Subcutaneous adipose tissue (tissue), 4 donors: ENCODE results near the gene GNB1L. TPM values are rescaled to one million over a fixed set of nuclear protein-coding genes. Genes with fewer than 3 reads are reported as not detected.

ENCODE experiments used
- total RNA-seq, 4 donors: library from RNA; depleted of rRNA; stranded (reverse); fragments of >200 nt; gene quantifications; one replicate each; pipeline ENCODE4 v1.1.0, GENCODE V29; 2016
- TF ChIP-seq, protein P1 (sequence below): fragments of 450-650 bp; IDR thresholded peaks from one replicate; pipeline ENCODE4 v1.5.1; 2016; ENCODE audit warnings: low read depth, mild to moderate bottlenecking, control low read depth, antibody characterized with exemption, moderate library complexity

GNB1L gene
- total RNA-seq, 4 donors from 2014 or later, result 1.8 to 4.9 (median 3.9) TPM

DNA sequence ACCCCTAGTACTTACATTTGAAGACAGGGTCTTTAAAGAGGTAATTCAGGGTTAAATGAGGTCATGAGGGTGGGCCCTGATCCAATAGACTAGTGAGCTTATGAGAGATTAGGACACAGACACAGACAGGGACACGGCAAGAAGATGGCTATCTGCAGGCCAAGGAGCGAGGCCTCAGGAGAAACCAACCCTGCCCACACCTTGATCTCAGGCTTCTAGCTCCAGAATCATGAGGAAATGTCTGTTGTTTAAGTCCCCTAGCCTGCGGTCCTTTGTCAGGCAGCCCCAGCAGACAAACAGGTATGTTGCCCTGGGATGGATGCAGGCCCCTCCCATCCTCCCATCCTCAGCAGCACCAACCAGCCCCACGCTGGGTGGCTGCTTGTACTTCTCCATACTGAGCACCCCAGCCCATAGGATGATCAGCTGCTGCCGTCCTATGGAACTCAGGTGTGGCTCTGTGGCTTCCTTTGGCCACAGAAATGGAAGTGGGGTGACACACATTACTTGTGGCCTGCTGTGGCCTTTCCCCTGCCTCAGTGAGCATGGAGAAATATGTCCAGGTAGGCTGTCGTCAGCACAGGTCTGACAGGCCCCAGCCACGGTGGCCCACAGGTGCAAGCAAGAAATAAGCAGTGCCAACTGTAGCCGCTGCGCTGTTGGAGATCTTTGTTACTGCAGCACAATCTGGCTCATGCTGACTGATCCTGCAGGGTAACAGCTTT lies 7.9 kb downstream of the GNB1L start:
- TF ChIP-seq, protein P1, sequence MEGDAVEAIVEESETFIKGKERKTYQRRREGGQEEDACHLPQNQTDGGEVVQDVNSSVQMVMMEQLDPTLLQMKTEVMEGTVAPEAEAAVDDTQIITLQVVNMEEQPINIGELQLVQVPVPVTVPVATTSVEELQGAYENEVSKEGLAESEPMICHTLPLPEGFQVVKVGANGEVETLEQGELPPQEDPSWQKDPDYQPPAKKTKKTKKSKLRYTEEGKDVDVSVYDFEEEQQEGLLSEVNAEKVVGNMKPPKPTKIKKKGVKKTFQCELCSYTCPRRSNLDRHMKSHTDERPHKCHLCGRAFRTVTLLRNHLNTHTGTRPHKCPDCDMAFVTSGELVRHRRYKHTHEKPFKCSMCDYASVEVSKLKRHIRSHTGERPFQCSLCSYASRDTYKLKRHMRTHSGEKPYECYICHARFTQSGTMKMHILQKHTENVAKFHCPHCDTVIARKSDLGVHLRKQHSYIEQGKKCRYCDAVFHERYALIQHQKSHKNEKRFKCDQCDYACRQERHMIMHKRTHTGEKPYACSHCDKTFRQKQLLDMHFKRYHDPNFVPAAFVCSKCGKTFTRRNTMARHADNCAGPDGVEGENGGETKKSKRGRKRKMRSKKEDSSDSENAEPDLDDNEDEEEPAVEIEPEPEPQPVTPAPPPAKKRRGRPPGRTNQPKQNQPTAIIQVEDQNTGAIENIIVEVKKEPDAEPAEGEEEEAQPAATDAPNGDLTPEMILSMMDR, result no peak

DNA sequence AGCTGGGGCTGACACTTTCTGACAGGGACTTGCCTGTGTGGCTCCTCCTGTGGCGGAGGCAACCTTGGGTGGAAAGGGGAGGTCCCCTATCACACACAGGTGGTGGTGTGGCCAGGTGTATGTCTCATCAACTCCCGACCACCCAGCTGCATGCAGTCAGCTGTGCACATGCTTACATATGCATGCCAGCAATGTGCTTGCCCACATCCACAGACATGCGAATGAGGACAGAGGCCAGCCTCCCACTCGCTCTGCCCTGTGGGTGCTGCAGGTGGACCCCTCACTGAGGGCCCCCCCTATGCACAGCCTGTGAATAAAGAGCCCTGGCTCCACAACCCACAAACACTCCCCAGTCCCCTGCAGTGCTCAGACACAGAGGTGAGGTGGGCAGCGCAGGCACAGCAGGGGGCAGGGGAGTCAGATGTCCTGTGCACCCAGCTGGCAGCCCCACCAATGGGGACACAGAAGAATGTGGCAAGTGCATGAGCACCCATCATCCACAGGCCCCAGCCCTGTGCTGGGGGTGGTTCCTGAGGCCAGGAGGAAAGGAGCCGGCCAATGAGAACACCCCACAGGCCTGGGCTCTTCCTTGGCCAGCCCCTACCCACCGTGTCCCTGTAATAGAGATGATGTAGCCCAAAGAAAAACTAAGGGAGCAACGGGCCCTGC lies 9.5 kb downstream of the GNB1L start:
- TF ChIP-seq, protein P1, result no peak

DNA sequence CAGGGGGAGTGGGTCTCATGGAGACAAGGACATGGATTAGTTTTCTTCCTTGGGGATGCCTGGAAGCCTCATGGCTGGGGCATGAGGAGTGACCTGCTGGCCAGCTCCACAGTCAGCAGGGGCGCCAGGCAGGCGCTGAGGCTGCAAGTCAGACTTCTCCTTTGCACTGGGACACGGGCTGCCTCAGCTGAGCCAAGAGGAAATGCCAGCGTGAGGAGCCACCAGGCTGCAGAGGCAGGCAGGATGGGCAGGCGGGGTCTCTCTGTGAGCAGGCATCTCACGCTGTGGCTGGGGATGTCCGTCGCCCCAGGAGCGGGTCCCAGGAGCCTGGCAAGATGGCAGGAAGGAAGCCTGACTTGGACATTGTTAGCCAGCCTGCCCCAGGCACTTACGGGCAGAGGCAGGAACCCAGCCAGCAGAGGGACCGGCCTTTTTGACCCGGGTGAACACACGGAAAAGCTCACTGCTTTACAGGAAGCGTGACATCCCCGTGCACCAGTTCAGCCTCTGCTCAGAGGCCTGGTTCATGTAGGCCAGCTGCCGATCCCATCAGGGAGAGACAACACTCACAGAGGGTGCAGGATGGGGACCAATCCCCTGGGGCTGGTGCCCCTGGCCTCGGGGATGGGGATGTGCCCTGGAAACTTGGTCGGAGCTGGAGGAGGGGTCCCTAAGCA lies 10.2 kb downstream of the GNB1L start:
- TF ChIP-seq, protein P1, result no peak

DNA sequence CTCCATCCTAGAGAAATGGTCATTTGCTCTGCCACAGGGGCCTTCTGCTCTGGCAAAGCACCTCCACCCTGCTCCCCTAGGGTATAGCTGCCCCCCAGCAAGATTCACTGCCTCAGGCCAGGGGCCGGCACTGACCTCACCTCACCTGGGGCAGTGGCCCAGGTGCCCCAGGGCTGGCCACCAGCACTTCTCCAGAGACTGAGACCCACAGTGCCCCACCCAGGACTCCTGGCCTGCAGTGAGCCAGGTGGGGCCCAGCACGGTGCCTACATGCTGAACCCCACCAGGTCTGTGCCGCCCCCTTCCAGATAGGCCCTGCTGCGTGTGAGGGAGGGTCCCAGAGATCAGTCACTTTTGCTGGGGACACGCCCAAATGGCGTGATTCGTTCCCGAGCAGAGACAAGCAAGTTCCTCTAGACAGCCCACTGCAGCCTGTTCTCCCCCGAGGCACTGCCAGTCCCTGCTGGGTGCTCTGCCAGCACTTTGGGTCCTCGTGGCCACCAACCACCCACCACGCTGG lies 10.8 kb downstream of the GNB1L start:
- TF ChIP-seq, protein P1, result no peak

DNA sequence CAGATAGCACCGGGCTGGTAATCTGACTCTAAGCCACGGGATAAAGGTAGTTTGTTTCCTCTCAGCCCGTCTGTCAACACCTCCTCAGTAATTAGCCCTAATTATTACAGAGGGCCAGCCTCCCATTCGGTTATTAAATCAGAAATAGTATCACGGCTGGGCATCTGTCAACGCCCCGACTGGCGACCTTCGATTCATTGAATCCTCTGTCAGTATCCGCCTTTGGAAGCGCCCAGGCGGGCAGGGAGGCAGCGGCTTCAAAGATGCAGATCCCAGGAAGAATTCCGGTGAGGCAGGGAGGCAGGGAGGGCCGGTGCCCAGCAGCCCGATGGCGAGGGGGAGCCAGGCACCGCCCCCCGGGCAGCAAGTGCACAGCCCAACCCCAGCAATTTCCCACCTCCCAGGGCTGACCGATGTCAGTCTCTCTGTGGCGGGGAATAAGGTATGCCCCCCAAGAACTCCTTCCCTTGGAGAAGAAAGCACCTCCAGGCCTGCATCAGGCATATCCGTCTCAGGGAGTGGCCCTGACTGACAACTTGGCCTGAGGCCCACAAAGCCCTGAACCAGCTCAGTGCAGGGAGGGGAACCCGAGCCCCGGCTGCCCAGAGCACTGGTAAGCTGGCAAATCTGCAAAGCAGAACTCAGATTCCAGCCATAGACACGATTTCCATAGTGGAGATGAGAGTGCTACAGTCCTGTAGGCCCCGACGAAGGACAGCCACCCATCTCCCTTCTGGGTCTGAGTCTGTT lies 11.4 kb downstream of the GNB1L start:
- TF ChIP-seq, protein P1, result no peak

DNA sequence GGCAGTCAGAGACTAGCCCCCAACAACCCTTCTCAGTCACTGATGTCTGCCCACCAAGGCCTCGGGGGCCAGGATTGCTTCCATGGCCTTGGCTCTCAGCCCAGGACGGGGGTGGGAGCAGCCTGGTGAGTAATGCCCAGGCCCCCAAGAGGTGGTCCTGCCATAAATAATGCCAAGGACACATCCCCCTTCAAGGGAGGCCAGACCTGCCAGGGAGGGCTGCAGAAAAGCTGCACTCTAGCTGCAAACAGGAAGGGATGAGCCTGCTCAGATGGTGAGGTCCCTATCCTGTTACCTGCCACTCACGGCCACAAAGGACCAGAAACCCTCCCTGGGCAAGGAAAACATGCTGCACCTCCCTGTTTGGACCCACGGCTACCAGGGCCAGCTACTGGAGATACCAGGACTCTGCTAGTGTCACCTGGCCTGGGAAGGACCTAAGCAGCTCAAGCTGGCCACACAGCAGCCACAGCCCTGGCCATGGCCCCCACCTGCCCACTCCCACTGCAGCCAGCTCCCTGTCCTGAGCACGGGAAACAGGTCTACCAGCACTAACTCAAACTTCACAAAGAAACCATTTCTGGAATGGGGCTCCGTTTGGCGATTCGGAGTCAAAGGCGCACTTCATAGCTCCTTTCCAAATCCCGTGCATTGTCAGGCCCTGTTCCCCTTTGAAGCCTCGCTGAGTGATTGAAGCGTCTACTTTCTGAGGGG lies 12.1 kb downstream of the GNB1L start:
- TF ChIP-seq, protein P1, result no peak
